Mucosa of gallbladder (tissue), 1 donor: ENCODE data around the gene C5orf24. TPM values are rescaled to one million over a fixed set of nuclear protein-coding genes. Genes with fewer than 3 reads are reported as not detected.

ENCODE experiments used
- total RNA-seq: library from RNA; stranded (reverse); gene quantifications from one replicate; pipeline ENCODE4 v1.2.1, GENCODE V29; 2021
- donor health status: DM: no; HTN: no; CAD: no.

C5orf24 gene
- total RNA-seq, 1 donor from 2014 or later: 45.1 TPM

Other genes starting within 250 kb of the C5orf24 start
- gene SAR1B, start 213.1 kb upstream of the C5orf24 start, total RNA-seq: 102 TPM
- 27.7 TPM for gene SEC24A, start 197.2 kb upstream of the C5orf24 start, total RNA-seq
- gene CAMLG, start 107.4 kb upstream of the C5orf24 start, total RNA-seq: 40.3 TPM
- gene DDX46, start 87.2 kb upstream of the C5orf24 start, total RNA-seq: 37.5 TPM
- 88.5 TPM for gene TXNDC15, start 28.4 kb downstream of the C5orf24 start, total RNA-seq
- gene PCBD2, start 59.2 kb downstream of the C5orf24 start, total RNA-seq: 11.4 TPM
- gene CATSPER3, start 121.9 kb downstream of the C5orf24 start, total RNA-seq: 1.0 TPM
- gene PITX1, start 188.3 kb downstream of the C5orf24 start, total RNA-seq: 7.3 TPM